Neural crest cell (in vitro differentiated cells): ENCODE data around the gene MYH7. TPM values are rescaled to one million over a fixed set of nuclear protein-coding genes. Genes with fewer than 3 reads are reported as not detected.
"Not testable (repeated sequence)": the region's sequence is repeated elsewhere in the genome, so short reads cannot be mapped to it uniquely, and the experiment has no call there.

Source experiments
- DNase-seq: peaks from one replicate; pipeline ENCODE4 v3.0.0; 2021; ENCODE audit warnings: low read depth, mixed read lengths, low spot score
- H3K27ac Mint-ChIP-seq: one replicate; pipeline ENCODE4 v1.8.0; 2021; ENCODE audit warnings: mild to moderate bottlenecking, mixed read lengths; ENCODE audit not compliant: unreplicated experiment
- H3K27me3 Mint-ChIP-seq: 2 replicates; pipeline ENCODE4 v1.8.0; 2021; ENCODE audit warnings: low read depth, mild to moderate bottlenecking, mixed read lengths
- H3K36me3 Mint-ChIP-seq: 2 replicates; pipeline ENCODE4 v1.8.0; 2021; ENCODE audit warnings: low read depth, mild to moderate bottlenecking, mixed read lengths
- H3K4me1 Mint-ChIP-seq: 2 replicates; pipeline ENCODE4 v1.8.0; 2021; ENCODE audit warnings: mixed read lengths
- H3K4me3 Mint-ChIP-seq: one replicate; pipeline ENCODE4 v1.8.0; 2021; ENCODE audit warnings: mild to moderate bottlenecking, mixed read lengths
- H3K9me3 Mint-ChIP-seq: 2 replicates; pipeline ENCODE4 v1.8.0; 2021; ENCODE audit warnings: mixed read lengths
- CTCF ChIP-seq: fragments of 200-600 bp; sonication (generic); conservative IDR thresholded peaks from 2 replicates; pipeline ENCODE4 v1.5.0; 2021; ENCODE audit warnings: antibody characterized with exemption, mild to moderate bottlenecking
- total RNA-seq: library from RNA; stranded (reverse); gene quantifications from 2 replicates; pipeline ENCODE4 v1.2.1, GENCODE V29; 2021

MYH7 gene
- total RNA-seq, 1 donor from 2014 or later: 0.05 TPM

GRCh38 chr14:23389396-23389795 is 46.1 kb downstream of the MYH7 start:
- Mint-ChIP-seq H3K4me3 (no peak overlapping the region), H3K27ac (no peak overlapping the region), H3K9me3 (peaks cover 3% of the 10 kb centered on the region), H3K36me3 (no peaks in the 10 kb centered on the region), H3K4me1 (no peaks in the 10 kb centered on the region), H3K27me3 (peaks cover 8% of the 10 kb centered on the region)
- TF ChIP-seq CTCF: no peak
- DNase-seq: no peak

DNA sequence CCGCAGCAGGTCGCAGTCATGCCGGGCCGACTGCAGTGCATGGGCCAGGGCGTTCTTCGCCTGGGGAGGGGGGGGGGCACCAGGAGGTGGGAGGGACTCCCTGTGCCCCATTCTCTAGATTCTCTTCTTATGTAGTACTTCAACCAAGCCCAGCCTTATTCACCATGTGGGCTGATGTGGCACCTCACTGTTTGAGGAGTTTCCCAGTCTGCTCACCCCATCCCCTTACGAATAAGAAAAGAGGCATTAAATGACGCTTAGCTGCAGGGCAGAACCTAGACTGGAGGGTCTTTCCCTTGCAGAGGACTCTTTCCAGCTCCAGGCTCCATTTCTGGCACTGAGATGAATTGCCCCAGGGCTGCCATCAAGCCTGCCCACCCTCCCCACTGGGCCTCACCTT is 46.5 kb downstream of the MYH7 start:
- no peak for DNase-seq
- H3K4me1 Mint-ChIP-seq: no peaks in the 10 kb centered on the region
- no peaks in the 10 kb centered on the region for H3K36me3 Mint-ChIP-seq
- no peak for TF ChIP-seq CTCF
- H3K4me3 Mint-ChIP-seq: no peak overlapping the region
- H3K27ac Mint-ChIP-seq: no peak overlapping the region
- peaks cover 3% of the 10 kb centered on the region for H3K9me3 Mint-ChIP-seq
- peaks cover 8% of the 10 kb centered on the region for H3K27me3 Mint-ChIP-seq

DNA sequence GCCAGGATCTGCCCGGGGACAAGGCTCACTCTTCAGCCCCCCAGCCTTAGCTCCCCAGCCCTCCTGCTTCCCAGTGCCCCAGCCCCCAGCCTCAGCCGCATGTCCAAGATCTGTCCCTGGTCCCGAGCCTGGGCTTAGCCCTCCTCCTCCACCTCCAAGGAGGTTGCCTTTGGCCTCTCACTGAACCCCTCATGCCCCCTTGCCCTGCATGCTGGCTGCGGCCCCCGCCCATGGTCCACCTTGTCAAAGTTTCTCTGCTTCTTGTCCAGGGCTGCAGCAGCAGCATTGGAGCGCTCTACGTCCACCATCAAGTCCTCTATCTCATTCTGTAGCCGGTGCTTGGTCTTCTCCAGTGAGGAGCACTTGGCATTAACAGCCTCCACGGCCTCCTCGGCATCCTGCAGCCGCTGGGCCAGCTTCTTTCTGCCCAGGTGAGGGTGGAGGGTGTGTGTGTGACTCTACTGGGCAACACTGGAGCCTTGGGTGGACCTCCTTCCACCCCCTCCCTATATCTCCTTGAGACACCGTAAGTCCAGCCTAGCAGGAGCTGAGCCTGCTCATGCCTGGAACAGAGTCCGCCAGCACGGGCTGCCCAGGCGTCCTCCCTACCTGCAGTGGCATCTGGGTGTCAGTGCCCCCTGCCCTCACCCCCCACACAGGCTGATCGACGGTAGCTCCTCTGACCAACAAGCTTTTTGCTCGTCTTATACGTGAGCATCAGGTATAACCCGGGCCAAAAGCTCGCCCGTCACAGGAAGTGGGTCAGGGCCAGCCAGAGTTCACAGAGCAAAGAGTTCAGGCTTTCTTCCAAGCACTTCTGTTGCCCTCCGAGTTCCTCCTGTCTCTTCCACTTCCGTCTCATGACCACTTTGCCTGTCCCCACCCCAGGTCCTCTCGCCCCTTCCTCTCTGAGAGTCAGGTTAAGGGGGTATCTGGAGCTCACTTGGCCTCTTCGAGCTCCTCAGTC is 47.3 kb downstream of the MYH7 start:
- Mint-ChIP-seq H3K36me3 (no peaks in the 10 kb centered on the region), H3K4me3 (no peak overlapping the region), H3K27ac (peak overlapping the region; percentile 43), H3K27me3 (peaks cover 6% of the 10 kb centered on the region), H3K4me1 (no peaks in the 10 kb centered on the region), H3K9me3 (no peaks in the 10 kb centered on the region)
- DNase-seq: no peak
- TF ChIP-seq CTCF: no peak

DNA sequence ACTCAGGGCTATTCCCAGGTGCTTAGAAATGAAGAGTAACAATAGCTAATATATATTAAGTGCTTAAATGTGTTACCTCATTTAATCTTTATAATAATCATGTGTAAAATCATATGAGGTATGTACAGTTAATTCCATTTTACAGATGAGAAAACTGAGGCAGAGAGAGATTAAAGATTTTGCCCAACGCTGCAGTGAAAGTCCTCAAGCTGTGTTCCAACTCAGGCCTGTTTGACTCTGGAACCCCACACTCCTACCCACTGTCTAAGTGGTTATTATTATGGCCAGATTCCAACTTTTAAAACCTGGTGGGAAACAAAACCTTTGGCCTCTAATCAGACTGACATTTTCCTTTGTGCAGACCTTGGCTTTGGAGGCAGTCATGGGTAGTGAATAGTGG is 48.5 kb downstream of the MYH7 start:
- TF ChIP-seq CTCF: no peak
- Mint-ChIP-seq H3K27ac (no peak overlapping the region), H3K4me1 (no peaks in the 10 kb centered on the region), H3K27me3 (peaks cover 2% of the 10 kb centered on the region), H3K36me3 (no peaks in the 10 kb centered on the region), H3K4me3 (no peak overlapping the region), H3K9me3 (no peaks in the 10 kb centered on the region)
- no peak for DNase-seq

GRCh38 chr14:23386266-23386657 is 49.2 kb downstream of the MYH7 start:
- H3K27ac Mint-ChIP-seq, DNase-seq, H3K4me3 Mint-ChIP-seq, H3K4me1 Mint-ChIP-seq, H3K9me3 Mint-ChIP-seq, H3K36me3 Mint-ChIP-seq, H3K27me3 Mint-ChIP-seq: not testable (repeated sequence)

DNA sequence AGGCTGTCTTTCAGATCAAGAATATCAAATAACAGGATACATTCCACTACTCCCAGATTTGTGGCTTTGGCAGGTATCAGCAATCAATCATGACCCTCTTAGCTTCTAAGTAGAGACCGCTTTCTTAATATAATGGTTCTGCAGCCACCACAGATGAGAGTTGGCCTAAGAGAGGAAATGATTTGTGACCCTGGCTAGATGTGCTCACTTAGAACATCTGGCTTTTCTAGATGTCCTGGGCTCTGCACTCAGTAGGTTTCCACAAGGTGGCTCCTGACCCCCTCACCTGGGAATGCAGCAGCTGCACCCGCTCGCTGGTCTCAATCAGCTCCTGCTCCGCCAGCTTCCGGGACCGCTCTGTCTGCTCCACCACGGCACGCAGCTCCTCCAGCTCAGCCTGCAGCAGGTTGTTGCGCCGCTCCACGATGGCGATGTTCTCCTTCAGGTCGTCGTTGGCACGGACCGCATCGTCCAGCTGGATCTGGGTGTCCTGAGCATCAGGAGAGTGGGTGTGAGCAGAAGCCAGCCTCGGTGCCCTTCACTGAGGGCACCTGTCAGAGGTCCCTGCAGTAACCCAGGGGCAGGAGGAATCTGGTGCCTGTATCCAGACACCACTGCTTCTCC is 49.7 kb downstream of the MYH7 start:
- Mint-ChIP-seq H3K27ac (no peak overlapping the region), H3K4me3 (no peak overlapping the region), H3K27me3 (no peaks in the 10 kb centered on the region), H3K9me3 (no peaks in the 10 kb centered on the region), H3K36me3 (no peaks in the 10 kb centered on the region), H3K4me1 (no peaks in the 10 kb centered on the region)
- DNase-seq: no peak
- TF ChIP-seq CTCF: no peak
